Measurements from ENCODE around the gene SGCD.

SGCD gene

DNA sequence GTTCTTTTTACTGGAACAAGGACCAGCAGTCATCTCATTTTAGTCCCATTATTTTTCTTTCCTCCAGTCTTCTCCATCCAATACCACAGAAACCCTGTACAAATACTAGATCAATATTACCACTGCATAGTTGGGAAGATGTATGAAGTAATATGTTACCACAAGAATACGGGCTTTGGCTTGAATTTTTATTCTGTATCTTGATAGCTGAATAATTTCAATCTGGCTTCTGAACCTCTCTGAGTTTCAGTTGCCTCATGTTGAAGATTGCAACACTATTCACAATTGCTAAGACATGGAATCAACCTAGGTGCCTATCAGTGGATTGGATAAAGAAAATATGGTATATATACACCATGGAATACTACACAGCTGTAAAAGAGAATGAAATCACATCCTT is 82.9 kb downstream of the SGCD start:
- WGBS, 2 donors (ENCODE audit: extremely low coverage in 2 of 2, insufficient read length in 2 of 2, insufficient replicate concordance in 1 of 2), result no CpG with 5 or more reads among the region's 1 CpG
- no peak overlapping the region for H3K14ac ChIP-seq (ENCODE audit: low read length)
- no peak overlapping the region for H2BK5ac ChIP-seq (ENCODE audit: low read length)
- no peak overlapping the region for H3K18ac ChIP-seq (ENCODE audit: low read length)
- no peak overlapping the region for H3K27ac ChIP-seq (replicated peaks; ENCODE audit: low read length)
- no peak overlapping the region for H2BK120ac ChIP-seq (ENCODE audit: low read depth, low read length)
- H3K79me1 ChIP-seq (ENCODE audit: low read depth, low read length), result no peaks in the 10 kb centered on the region
- no peaks in the 10 kb centered on the region for H3K27me3 ChIP-seq (ENCODE audit: control insufficient read depth in 3 of 3, insufficient read depth in 3 of 3, low read depth in 1 of 3, low read length in 3 of 3)
- H3K9me3 ChIP-seq (replicated peaks in 1 of 2; ENCODE audit: control insufficient read depth in 2 of 2, insufficient read depth in 1 of 2, low read depth in 1 of 2, low read length in 2 of 2), result no peaks in the 10 kb centered on the region
- no peak for DNase-seq (ENCODE audit: low spot score)
- H3K4me3 ChIP-seq (ENCODE audit: low read length in 2 of 2), result no peak overlapping the region
- H3K4me2 ChIP-seq (ENCODE audit: insufficient read depth, low read length, poor library complexity, severe bottlenecking), result no peak overlapping the region
- no peak overlapping the region for H2AK5ac ChIP-seq (ENCODE audit: low read depth, low read length)
- no peaks in the 10 kb centered on the region for H3K36me3 ChIP-seq (replicated peaks in 1 of 2; ENCODE audit: control insufficient read depth in 2 of 2, insufficient read depth in 2 of 2, low read length in 2 of 2)
- H4K91ac ChIP-seq (ENCODE audit: low read depth, low read length, poor library complexity), result no peak overlapping the region
- no peak overlapping the region for H3K9ac ChIP-seq (ENCODE audit: low read depth, low read length, poor library complexity)
- no peak overlapping the region for H2AFZ ChIP-seq (ENCODE audit: low read length)
- no peak overlapping the region for H3K23ac ChIP-seq (ENCODE audit: low read depth, low read length, poor library complexity)
- no peak overlapping the region for H2BK12ac ChIP-seq (ENCODE audit: low read length)
- no peak overlapping the region for H3K4ac ChIP-seq (ENCODE audit: low read length)
- H4K8ac ChIP-seq (ENCODE audit: low read depth, low read length), result no peak overlapping the region
- peaks cover 0 to 3% of the 10 kb centered on the region in 2 donors for H3K4me1 ChIP-seq (ENCODE audit: control insufficient read depth in 2 of 2, insufficient read depth in 1 of 2, low read depth in 1 of 2, low read length in 2 of 2)
- no peak overlapping the region for H2BK15ac ChIP-seq (ENCODE audit: low read length)

DNA sequence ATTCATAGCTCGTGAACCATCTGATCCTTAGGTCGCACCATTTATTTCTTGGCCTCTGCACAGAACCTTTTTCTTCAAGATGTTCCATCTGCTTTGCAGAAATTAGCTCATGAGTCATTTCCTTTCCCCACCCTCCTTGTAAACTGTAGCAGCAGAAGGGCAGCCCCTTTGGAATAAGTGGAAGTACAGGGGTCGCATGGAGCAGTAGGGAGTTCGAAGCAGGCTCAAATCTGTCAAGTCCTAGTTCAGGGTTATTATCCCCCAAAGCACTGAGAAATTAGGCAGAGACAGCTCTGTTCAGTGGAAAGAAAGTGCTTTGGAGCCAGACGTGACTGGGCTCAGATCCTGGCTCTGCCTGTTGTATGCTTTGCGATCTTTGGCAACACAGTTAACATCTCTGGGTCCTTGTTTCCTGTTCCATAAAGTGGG is 84.2 kb downstream of the SGCD start:
- no peak overlapping the region for H2BK12ac ChIP-seq (ENCODE audit: low read length)
- H2BK15ac ChIP-seq (ENCODE audit: low read length), result no peak overlapping the region
- H2AK5ac ChIP-seq (ENCODE audit: low read depth, low read length), result no peak overlapping the region
- H3K18ac ChIP-seq (ENCODE audit: low read length), result no peak overlapping the region
- H3K23ac ChIP-seq (ENCODE audit: low read depth, low read length, poor library complexity), result no peak overlapping the region
- no peaks in the 10 kb centered on the region for H3K79me1 ChIP-seq (ENCODE audit: low read depth, low read length)
- H3K9ac ChIP-seq (ENCODE audit: low read depth, low read length, poor library complexity), result no peak overlapping the region
- no peak overlapping the region for H3K4ac ChIP-seq (ENCODE audit: low read length)
- H3K4me3 ChIP-seq (ENCODE audit: low read length in 2 of 2), result no peak overlapping the region
- no peak for DNase-seq (ENCODE audit: low spot score)
- H3K36me3 ChIP-seq (replicated peaks in 1 of 2; ENCODE audit: control insufficient read depth in 2 of 2, insufficient read depth in 2 of 2, low read length in 2 of 2), result no peaks in the 10 kb centered on the region
- H3K27ac ChIP-seq (replicated peaks; ENCODE audit: low read length), result no peak overlapping the region
- no peak overlapping the region for H2BK5ac ChIP-seq (ENCODE audit: low read length)
- H3K4me2 ChIP-seq (ENCODE audit: insufficient read depth, low read length, poor library complexity, severe bottlenecking), result no peak overlapping the region
- H3K14ac ChIP-seq (ENCODE audit: low read length), result no peak overlapping the region
- no peaks in the 10 kb centered on the region for H3K9me3 ChIP-seq (replicated peaks in 1 of 2; ENCODE audit: control insufficient read depth in 2 of 2, insufficient read depth in 1 of 2, low read depth in 1 of 2, low read length in 2 of 2)
- no CpG with 5 or more reads among the region's 6 CpGs for WGBS, 2 donors (ENCODE audit: extremely low coverage in 2 of 2, insufficient read length in 2 of 2, insufficient replicate concordance in 1 of 2)
- no peak overlapping the region for H2AFZ ChIP-seq (ENCODE audit: low read length)
- no peak overlapping the region for H2BK120ac ChIP-seq (ENCODE audit: low read depth, low read length)
- H4K8ac ChIP-seq (ENCODE audit: low read depth, low read length), result no peak overlapping the region
- peaks cover 0 to 3% of the 10 kb centered on the region in 2 donors for H3K4me1 ChIP-seq (ENCODE audit: control insufficient read depth in 2 of 2, insufficient read depth in 1 of 2, low read depth in 1 of 2, low read length in 2 of 2)
- H4K91ac ChIP-seq (ENCODE audit: low read depth, low read length, poor library complexity), result no peak overlapping the region
- no peaks in the 10 kb centered on the region for H3K27me3 ChIP-seq (ENCODE audit: control insufficient read depth in 3 of 3, insufficient read depth in 3 of 3, low read depth in 1 of 3, low read length in 3 of 3)

DNA sequence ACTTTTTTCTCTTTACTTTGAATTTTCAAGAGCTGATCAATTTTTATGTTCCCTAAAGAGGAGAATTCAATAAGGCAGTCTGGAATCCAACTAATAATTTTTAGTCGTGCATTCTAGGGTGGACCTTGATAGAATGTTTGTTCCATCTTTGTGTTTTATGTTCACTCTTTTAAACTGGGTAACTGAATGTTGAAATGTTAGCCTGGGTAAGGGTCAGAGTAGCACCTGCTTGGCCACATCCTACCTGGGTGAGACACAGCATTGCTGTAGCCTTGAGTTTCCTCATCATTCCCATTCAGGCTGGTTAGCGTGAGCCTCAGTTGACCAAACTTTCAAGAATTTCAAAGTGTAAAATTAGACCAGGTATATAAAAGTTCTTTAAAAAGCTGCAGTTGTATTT is 85.0 kb downstream of the SGCD start:
- Histone ChIP-seq H2BK15ac (ENCODE audit: low read length) (no peak overlapping the region), H4K8ac (ENCODE audit: low read depth, low read length) (no peak overlapping the region), H3K4me1 (ENCODE audit: control insufficient read depth in 2 of 2, insufficient read depth in 1 of 2, low read depth in 1 of 2, low read length in 2 of 2) (peaks cover 0 to 3% of the 10 kb centered on the region in 2 donors), H3K23ac (ENCODE audit: low read depth, low read length, poor library complexity) (no peak overlapping the region), H3K4me3 (ENCODE audit: low read length in 2 of 2) (no peak overlapping the region), H3K4me2 (ENCODE audit: insufficient read depth, low read length, poor library complexity, severe bottlenecking) (no peak overlapping the region), H2AK5ac (ENCODE audit: low read depth, low read length) (no peak overlapping the region), H2BK12ac (ENCODE audit: low read length) (no peak overlapping the region), H3K27me3 (ENCODE audit: control insufficient read depth in 3 of 3, insufficient read depth in 3 of 3, low read depth in 1 of 3, low read length in 3 of 3) (no peaks in the 10 kb centered on the region), H2AFZ (ENCODE audit: low read length) (no peak overlapping the region), H3K79me1 (ENCODE audit: low read depth, low read length) (no peaks in the 10 kb centered on the region), H4K91ac (ENCODE audit: low read depth, low read length, poor library complexity) (no peak overlapping the region), H3K18ac (ENCODE audit: low read length) (no peak overlapping the region), H3K27ac (replicated peaks; ENCODE audit: low read length) (no peak overlapping the region), H3K14ac (ENCODE audit: low read length) (no peak overlapping the region), H2BK5ac (ENCODE audit: low read length) (no peak overlapping the region), H3K9ac (ENCODE audit: low read depth, low read length, poor library complexity) (no peak overlapping the region), H3K4ac (ENCODE audit: low read length) (no peak overlapping the region), H3K36me3 (replicated peaks in 1 of 2; ENCODE audit: control insufficient read depth in 2 of 2, insufficient read depth in 2 of 2, low read length in 2 of 2) (no peaks in the 10 kb centered on the region), H3K9me3 (replicated peaks in 1 of 2; ENCODE audit: control insufficient read depth in 2 of 2, insufficient read depth in 1 of 2, low read depth in 1 of 2, low read length in 2 of 2) (no peaks in the 10 kb centered on the region), H2BK120ac (ENCODE audit: low read depth, low read length) (no peak overlapping the region)
- DNase-seq (ENCODE audit: low spot score), result no peak
- WGBS, 2 donors (ENCODE audit: extremely low coverage in 2 of 2, insufficient read length in 2 of 2, insufficient replicate concordance in 1 of 2), result no CpG with 5 or more reads among the region's 2 CpGs

DNA sequence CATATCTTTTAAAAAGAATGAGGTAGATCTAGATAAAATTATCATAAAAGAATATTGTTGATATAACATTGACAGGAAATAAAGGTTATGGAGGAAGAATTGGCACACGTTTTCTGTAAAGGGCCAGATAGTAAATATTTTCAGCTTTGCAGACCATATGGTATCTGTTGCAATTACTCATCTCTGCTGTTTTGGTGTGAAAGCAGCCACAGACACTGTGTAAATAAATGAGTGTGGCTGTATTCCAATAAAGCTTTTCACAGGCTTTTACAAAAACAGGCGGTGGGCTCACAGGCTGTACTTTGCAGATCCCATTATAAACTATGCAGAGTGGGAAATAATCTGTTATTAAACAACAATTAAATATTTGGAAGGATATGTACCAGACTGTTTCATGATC is 87.4 kb downstream of the SGCD start:
- Histone ChIP-seq H3K4ac (ENCODE audit: low read length) (no peak overlapping the region), H3K14ac (ENCODE audit: low read length) (no peak overlapping the region), H3K23ac (ENCODE audit: low read depth, low read length, poor library complexity) (no peak overlapping the region), H4K8ac (ENCODE audit: low read depth, low read length) (no peak overlapping the region), H3K9me3 (replicated peaks in 1 of 2; ENCODE audit: control insufficient read depth in 2 of 2, insufficient read depth in 1 of 2, low read depth in 1 of 2, low read length in 2 of 2) (no peaks in the 10 kb centered on the region), H3K18ac (ENCODE audit: low read length) (no peak overlapping the region), H3K36me3 (replicated peaks in 1 of 2; ENCODE audit: control insufficient read depth in 2 of 2, insufficient read depth in 2 of 2, low read length in 2 of 2) (no peaks in the 10 kb centered on the region), H2BK12ac (ENCODE audit: low read length) (no peak overlapping the region), H2BK5ac (ENCODE audit: low read length) (no peak overlapping the region), H3K4me1 (ENCODE audit: control insufficient read depth in 2 of 2, insufficient read depth in 1 of 2, low read depth in 1 of 2, low read length in 2 of 2) (peaks cover 0 to 3% of the 10 kb centered on the region in 2 donors), H2AFZ (ENCODE audit: low read length) (no peak overlapping the region), H3K79me1 (ENCODE audit: low read depth, low read length) (no peaks in the 10 kb centered on the region), H3K27ac (replicated peaks; ENCODE audit: low read length) (no peak overlapping the region), H4K91ac (ENCODE audit: low read depth, low read length, poor library complexity) (no peak overlapping the region), H3K9ac (ENCODE audit: low read depth, low read length, poor library complexity) (no peak overlapping the region), H3K27me3 (ENCODE audit: control insufficient read depth in 3 of 3, insufficient read depth in 3 of 3, low read depth in 1 of 3, low read length in 3 of 3) (no peaks in the 10 kb centered on the region), H2BK120ac (ENCODE audit: low read depth, low read length) (no peak overlapping the region), H3K4me3 (ENCODE audit: low read length in 2 of 2) (no peak overlapping the region), H2AK5ac (ENCODE audit: low read depth, low read length) (no peak overlapping the region), H3K4me2 (ENCODE audit: insufficient read depth, low read length, poor library complexity, severe bottlenecking) (no peak overlapping the region), H2BK15ac (ENCODE audit: low read length) (no peak overlapping the region)
- no peak for DNase-seq (ENCODE audit: low spot score)
- no CpG with 5 or more reads among the region's 2 CpGs for WGBS, 2 donors (ENCODE audit: extremely low coverage in 2 of 2, insufficient read length in 2 of 2, insufficient replicate concordance in 1 of 2)

All from neuronal stem cell (in vitro differentiated cells).